HCT116 (cell line): ENCODE results near the gene MIGA1. TPM values are rescaled to one million over a fixed set of nuclear protein-coding genes. Genes with fewer than 3 reads are reported as not detected.

Experiments
- ATAC-seq: fragments of 200-7000 bp; cut with Tn5 transposase; 2 replicates; pipeline ENCODE4 v1.9.1; 2020; ENCODE audit warnings: mild to moderate bottlenecking, moderate library complexity
- BruUV-seq: library from RNA; stranded (reverse); fragments of 400-500 nt; replicated peaks from 2 replicates; lab custom pipeline; 2021; lab: Mats Ljungman, UMichigan
- CTCF ChIA-PET: fragments of 300-600 bp; sonication (Branson Sonifier 250); formaldehyde crosslinking; loops from one replicate; lab custom pipeline; 2021; ENCODE audit warnings: antibody characterized with exemption; lab: Charles Lee
- POLR2A ChIA-PET: fragments of 300-600, 350-600 bp; sonication (Branson Sonifier 250); formaldehyde crosslinking; loops from one replicate; lab custom pipeline; 2021; ENCODE audit warnings: antibody characterized with exemption; lab: Charles Lee
- RAD21 ChIA-PET, 2 experiments: fragments of 300-600 bp; sonication (Branson Sonifier 250); formaldehyde crosslinking; loops; one replicate each; lab custom pipeline; 2023; ENCODE audit warnings: low total read pairs in 2 of 2; ENCODE audit not compliant: uncharacterized antibody in 2 of 2, unreplicated experiment in 2 of 2, low non-redundant PET in 1 of 2; lab: Charles Lee
- DNase-seq: peaks from one replicate; pipeline ENCODE4 v3.0.0-alpha.2; 2010; ENCODE audit warnings: low read depth, low spot score
- H2AFZ ChIP-seq: fragments of 200-600 bp; shearing (Covaris generic), sonication (generic); 2 replicates; pipeline ENCODE4 v1.6.1; 2017; ENCODE audit warnings: low read depth, mixed run types, mixed read lengths, antibody characterized with exemption, low read length; ENCODE audit not compliant: poor library complexity, severe bottlenecking
- H3K27ac ChIP-seq: 2 replicates; pipeline ENCODE4 v1.5.1; 2012; ENCODE audit warnings: low read depth, low read length
- H3K27me3 ChIP-seq: fragments of 200-600 bp; sonication (generic); 2 replicates; pipeline ENCODE4 v1.6.1; 2016; ENCODE audit warnings: mixed run types, low read length, mixed read lengths; ENCODE audit not compliant: insufficient read depth
- H3K36me3 ChIP-seq, 2 experiments: fragments of 200-500 bp in 1 of 2; fragments of 200-600 bp in 1 of 2; sonication (Bioruptor generic) in 1 of 2; sonication (generic) in 1 of 2; 2 replicates each; pipeline versions ENCODE4 v1.5.1 to v1.6.1; 2014 to 2016; ENCODE audit warnings: low read length in 2 of 2, inconsistent platforms in 1 of 2, mixed read lengths in 1 of 2, mixed run types in 1 of 2; ENCODE audit not compliant: insufficient read depth in 2 of 2, control insufficient read depth in 1 of 2
- H3K4me1 ChIP-seq, 2 experiments: fragments of 200-600 bp in 1 of 2; sonication (generic) in 1 of 2; 2 replicates each; pipeline versions ENCODE4 v1.5.1 to v1.6.1; 2012 to 2017; ENCODE audit warnings: low read length in 2 of 2, inconsistent platforms in 1 of 2, mild to moderate bottlenecking in 1 of 2, mixed read lengths in 1 of 2, mixed run types in 1 of 2, moderate library complexity in 1 of 2; ENCODE audit not compliant: insufficient read depth in 2 of 2, control insufficient read depth in 1 of 2
- H3K4me2 ChIP-seq: fragments of 200-600 bp; sonication (generic); 2 replicates; pipeline ENCODE4 v1.6.1; 2017; ENCODE audit warnings: mixed run types, low read length, mixed read lengths
- H3K4me3 ChIP-seq, 2 experiments: fragments of 200-600 bp in 1 of 2; sonication (generic) in 1 of 2; replicated peaks in 1 of 2; 2 replicates each; pipeline ENCODE4 v1.5.1; 2011 to 2016; ENCODE audit warnings: low read length in 2 of 2, control low read depth in 1 of 2, low read depth in 1 of 2, mild to moderate bottlenecking in 1 of 2, mixed read lengths in 1 of 2, mixed run types in 1 of 2
- H3K79me2 ChIP-seq: fragments of 200-600 bp; sonication (generic); 2 replicates; pipeline ENCODE4 v1.6.1; 2017; ENCODE audit warnings: mild to moderate bottlenecking, mixed run types, low read length, moderate library complexity, mixed read lengths; ENCODE audit not compliant: insufficient read depth
- H3K9ac ChIP-seq: fragments of 200-600 bp; sonication (generic); 2 replicates; pipeline ENCODE4 v1.6.1; 2016; ENCODE audit warnings: low read length, mixed read lengths
- H3K9me2 ChIP-seq: fragments of 200-600 bp; sonication (generic), shearing (Covaris generic); 2 replicates; pipeline ENCODE4 v1.6.1; 2017; ENCODE audit warnings: mixed run types, mild to moderate bottlenecking, moderate library complexity; ENCODE audit not compliant: insufficient read depth
- H3K9me3 ChIP-seq, 2 experiments: fragments of 200-500 bp in 1 of 2; fragments of 200-600 bp in 1 of 2; sonication (Bioruptor generic) in 1 of 2; sonication (generic) in 1 of 2; 2 replicates each; pipeline ENCODE4 v1.6.1; 2014 to 2017; ENCODE audit warnings: low read length in 2 of 2, mixed read lengths in 2 of 2, inconsistent platforms in 1 of 2, low read depth in 1 of 2, mild to moderate bottlenecking in 1 of 2, mixed run types in 1 of 2, moderate library complexity in 1 of 2; ENCODE audit not compliant: control insufficient read depth in 1 of 2, insufficient read depth in 1 of 2
- H4K20me1 ChIP-seq: fragments of 200-600 bp; sonication (generic), shearing (Covaris generic); 2 replicates; pipeline ENCODE4 v1.6.1; 2017; ENCODE audit warnings: mixed run types, mild to moderate bottlenecking, moderate library complexity; ENCODE audit not compliant: insufficient read depth
- CBX3 ChIP-seq: IDR thresholded peaks from 2 replicates; pipeline ENCODE4 v1.6.1; 2012; ENCODE audit warnings: low read depth
- CEBPB ChIP-seq: IDR thresholded peaks from 2 replicates; pipeline ENCODE4 v1.6.1; 2012; ENCODE audit warnings: low read depth
- EGR1 ChIP-seq: IDR thresholded peaks from 2 replicates; pipeline ENCODE4 v1.6.1; 2012; ENCODE audit warnings: low read depth
- ELF1 ChIP-seq: IDR thresholded peaks from 2 replicates; pipeline ENCODE4 v1.6.1; 2012; ENCODE audit warnings: low read depth, borderline replicate concordance
- EZH2phosphoT487 ChIP-seq: fragments of 200-600 bp; IDR thresholded peaks from 2 replicates; pipeline ENCODE4 v1.6.1; 2018; ENCODE audit warnings: antibody characterized with exemption, borderline replicate concordance
- FOSL1 ChIP-seq: IDR thresholded peaks from 2 replicates; pipeline ENCODE4 v1.6.1; 2012; ENCODE audit warnings: low read depth
- JUND ChIP-seq: IDR thresholded peaks from 2 replicates; pipeline ENCODE4 v1.6.1; 2012
- POLR2A ChIP-seq: IDR thresholded peaks from 2 replicates; pipeline ENCODE4 v1.7.0; 2011; ENCODE audit warnings: borderline replicate concordance; ENCODE audit not compliant: insufficient read depth, insufficient read length; ENCODE audit errors: extremely low read depth
- POLR2AphosphoS5 ChIP-seq: IDR thresholded peaks from 2 replicates; pipeline ENCODE4 v1.6.1; 2011; ENCODE audit warnings: mild to moderate bottlenecking, low read depth, low read length, moderate library complexity
- RAD21 ChIP-seq: IDR thresholded peaks from 2 replicates; pipeline ENCODE4 v1.6.1; 2012; ENCODE audit warnings: low read depth, mild to moderate bottlenecking
- SIN3A ChIP-seq: IDR thresholded peaks from 2 replicates; pipeline ENCODE4 v1.6.1; 2012; ENCODE audit warnings: low read depth
- SP1 ChIP-seq: IDR thresholded peaks from 2 replicates; pipeline ENCODE4 v1.6.1; 2012; ENCODE audit warnings: low read depth
- SRF ChIP-seq: IDR thresholded peaks from 2 replicates; pipeline ENCODE4 v1.6.1; 2012; ENCODE audit warnings: low read depth
- TCF7L2 ChIP-seq: IDR thresholded peaks from 2 replicates; pipeline ENCODE4 v1.7.0; 2011; ENCODE audit warnings: borderline replicate concordance, inconsistent platforms; ENCODE audit not compliant: insufficient read depth, insufficient read length; ENCODE audit errors: extremely low read depth
- YY1 ChIP-seq: IDR thresholded peaks from 2 replicates; pipeline ENCODE4 v1.6.1; 2011; ENCODE audit warnings: low read length, low read depth, moderate library complexity, mild to moderate bottlenecking; ENCODE audit not compliant: insufficient replicate concordance; ENCODE audit errors: extremely low read depth
- ZNF274 ChIP-seq: fragments of 200-500 bp; sonication (Bioruptor generic); IDR thresholded peaks from 2 replicates; pipeline ENCODE4 v1.6.1; 2014; ENCODE audit warnings: mild to moderate bottlenecking, low read depth, low read length, inconsistent platforms
- intact Hi-C: fragments of 100-400 bp; cut with micrococcal nuclease; formaldehyde crosslinking; loops from 2 replicates; pipeline ENCODE4 v1.10.0; 2022
- total RNA-seq: library from RNA; stranded (reverse); gene quantifications from one replicate; pipeline ENCODE4 v1.2.1, GENCODE V29; 2021; ENCODE audit not compliant: unreplicated experiment
- TF ChIP-seq, protein P1 (sequence below), 3 experiments: fragments of 200-600 bp in 1 of 3; sonication (generic) in 1 of 3; IDR thresholded peaks in 2 of 3; conservative IDR thresholded peaks in 1 of 3; 2 replicates each; pipeline ENCODE4 v1.5.1; 2012 to 2017; ENCODE audit warnings: low read depth in 2 of 3, low read length in 2 of 3, antibody characterized with exemption in 1 of 3, borderline replicate concordance in 1 of 3, control low read depth in 1 of 3, mild to moderate bottlenecking in 1 of 3, mixed read lengths in 1 of 3, mixed run types in 1 of 3, moderate library complexity in 1 of 3; ENCODE audit not compliant: insufficient read depth in 1 of 3
- TF ChIP-seq, protein P2 (sequence below): IDR thresholded peaks from 2 replicates; pipeline ENCODE4 v1.6.1; 2012; ENCODE audit warnings: low read depth
- TF ChIP-seq, protein P3 (sequence below): IDR thresholded peaks from 2 replicates; pipeline ENCODE4 v1.6.1; 2012
- TF ChIP-seq, protein P4 (sequence below): IDR thresholded peaks from 2 replicates; pipeline ENCODE4 v1.6.1; 2012
- TF ChIP-seq, protein P5 (sequence below): IDR thresholded peaks from 2 replicates; pipeline ENCODE4 v1.6.1; 2011; ENCODE audit warnings: mild to moderate bottlenecking, low read length, moderate library complexity; ENCODE audit not compliant: insufficient replicate concordance; ENCODE audit errors: extremely low read depth

Gene MIGA1
- total RNA-seq, 1 experiment from 2014 or later = 9.6 TPM

DNA sequence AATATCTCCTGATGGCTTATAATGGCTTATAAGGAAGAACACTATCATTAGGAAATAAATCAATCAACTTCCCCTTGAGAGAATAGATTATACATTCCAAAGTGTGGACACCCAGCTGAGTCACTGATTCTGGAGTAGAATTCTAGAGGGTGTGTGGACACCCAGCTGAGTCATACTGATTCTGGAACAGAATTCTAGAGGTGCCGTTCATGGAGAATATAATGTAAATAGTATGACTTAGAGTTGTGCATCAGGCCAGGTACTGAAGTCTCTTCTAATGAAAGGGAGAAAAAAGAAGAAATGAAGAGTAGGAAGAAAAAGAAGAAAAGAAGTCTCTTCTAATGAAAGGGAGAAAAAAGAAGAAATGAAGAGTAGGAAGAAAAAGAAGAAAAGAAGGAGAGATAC lies 17.4 kb upstream of the MIGA1 start:
- intact Hi-C loops = no loop called here
- no peak overlapping the region for H3K27ac ChIP-seq
- H3K9ac ChIP-seq = no peak overlapping the region
- peaks cover 25% of the 10 kb centered on the region for H3K79me2 ChIP-seq
- no peaks in the 10 kb centered on the region for H4K20me1 ChIP-seq
- ChIA-PET RAD21 (interaction anchor here in 1 of 2 experiments (0.7 kb wide), 1 partner anchor 36 kb away, joined by 5 read pairs; no protein-coding TSS in a partner anchor), POLR2A (interaction anchor here (0.6 kb wide), 1 partner anchor 242 kb away, joined by 3 read pairs; the partner anchor contains the start of gene DNAJB4), CTCF (no interaction called here)
- no peaks in the 10 kb centered on the region for H3K27me3 ChIP-seq
- no peaks in the 10 kb centered on the region for H3K9me3 ChIP-seq
- H2AFZ ChIP-seq = peak overlapping the region; percentile 64
- peak overlapping the region; percentile 44 for H3K4me2 ChIP-seq
- H3K4me3 ChIP-seq = no peak overlapping the region
- no peaks in the 10 kb centered on the region for H3K36me3 ChIP-seq
- BruUV-seq = no TSS peak
- peak; percentile 22; the same call in 1 of the 2 replicates for ATAC-seq
- H3K4me1 ChIP-seq = peaks cover 6 to 23% of the 10 kb centered on the region in 2 experiments
- peak; percentile 65 for DNase-seq
- H3K9me2 ChIP-seq = no peaks in the 10 kb centered on the region
- TF ChIP-seq, protein P1, sequence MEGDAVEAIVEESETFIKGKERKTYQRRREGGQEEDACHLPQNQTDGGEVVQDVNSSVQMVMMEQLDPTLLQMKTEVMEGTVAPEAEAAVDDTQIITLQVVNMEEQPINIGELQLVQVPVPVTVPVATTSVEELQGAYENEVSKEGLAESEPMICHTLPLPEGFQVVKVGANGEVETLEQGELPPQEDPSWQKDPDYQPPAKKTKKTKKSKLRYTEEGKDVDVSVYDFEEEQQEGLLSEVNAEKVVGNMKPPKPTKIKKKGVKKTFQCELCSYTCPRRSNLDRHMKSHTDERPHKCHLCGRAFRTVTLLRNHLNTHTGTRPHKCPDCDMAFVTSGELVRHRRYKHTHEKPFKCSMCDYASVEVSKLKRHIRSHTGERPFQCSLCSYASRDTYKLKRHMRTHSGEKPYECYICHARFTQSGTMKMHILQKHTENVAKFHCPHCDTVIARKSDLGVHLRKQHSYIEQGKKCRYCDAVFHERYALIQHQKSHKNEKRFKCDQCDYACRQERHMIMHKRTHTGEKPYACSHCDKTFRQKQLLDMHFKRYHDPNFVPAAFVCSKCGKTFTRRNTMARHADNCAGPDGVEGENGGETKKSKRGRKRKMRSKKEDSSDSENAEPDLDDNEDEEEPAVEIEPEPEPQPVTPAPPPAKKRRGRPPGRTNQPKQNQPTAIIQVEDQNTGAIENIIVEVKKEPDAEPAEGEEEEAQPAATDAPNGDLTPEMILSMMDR (IDR thresholded peaks at IDR 0.05 in 2 of 3, conservative IDR thresholded peaks at IDR 0.05 in 1 of 3; ENCODE audit: borderline replicate concordance in 1 of 3, insufficient read depth in 1 of 3, low read depth in 2 of 3, low read length in 2 of 3) = no peak
- TF ChIP-seq, protein P2, sequence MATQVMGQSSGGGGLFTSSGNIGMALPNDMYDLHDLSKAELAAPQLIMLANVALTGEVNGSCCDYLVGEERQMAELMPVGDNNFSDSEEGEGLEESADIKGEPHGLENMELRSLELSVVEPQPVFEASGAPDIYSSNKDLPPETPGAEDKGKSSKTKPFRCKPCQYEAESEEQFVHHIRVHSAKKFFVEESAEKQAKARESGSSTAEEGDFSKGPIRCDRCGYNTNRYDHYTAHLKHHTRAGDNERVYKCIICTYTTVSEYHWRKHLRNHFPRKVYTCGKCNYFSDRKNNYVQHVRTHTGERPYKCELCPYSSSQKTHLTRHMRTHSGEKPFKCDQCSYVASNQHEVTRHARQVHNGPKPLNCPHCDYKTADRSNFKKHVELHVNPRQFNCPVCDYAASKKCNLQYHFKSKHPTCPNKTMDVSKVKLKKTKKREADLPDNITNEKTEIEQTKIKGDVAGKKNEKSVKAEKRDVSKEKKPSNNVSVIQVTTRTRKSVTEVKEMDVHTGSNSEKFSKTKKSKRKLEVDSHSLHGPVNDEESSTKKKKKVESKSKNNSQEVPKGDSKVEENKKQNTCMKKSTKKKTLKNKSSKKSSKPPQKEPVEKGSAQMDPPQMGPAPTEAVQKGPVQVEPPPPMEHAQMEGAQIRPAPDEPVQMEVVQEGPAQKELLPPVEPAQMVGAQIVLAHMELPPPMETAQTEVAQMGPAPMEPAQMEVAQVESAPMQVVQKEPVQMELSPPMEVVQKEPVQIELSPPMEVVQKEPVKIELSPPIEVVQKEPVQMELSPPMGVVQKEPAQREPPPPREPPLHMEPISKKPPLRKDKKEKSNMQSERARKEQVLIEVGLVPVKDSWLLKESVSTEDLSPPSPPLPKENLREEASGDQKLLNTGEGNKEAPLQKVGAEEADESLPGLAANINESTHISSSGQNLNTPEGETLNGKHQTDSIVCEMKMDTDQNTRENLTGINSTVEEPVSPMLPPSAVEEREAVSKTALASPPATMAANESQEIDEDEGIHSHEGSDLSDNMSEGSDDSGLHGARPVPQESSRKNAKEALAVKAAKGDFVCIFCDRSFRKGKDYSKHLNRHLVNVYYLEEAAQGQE = no peak
- TF ChIP-seq EZH2phosphoT487 (no peak), FOSL1 (peak; percentile 95), POLR2AphosphoS5 (0 out of 2 replicates have a peak, but pooled peaks have one; percentile 25), CBX3 (peak; percentile 75), SP1 (peak; percentile 63), YY1 (no peak), JUND (peak; percentile 91), ZNF274 (no peak), EGR1 (no peak), SIN3A (no peak; the same call in 1 of the 2 replicates), RAD21 (no peak), ELF1 (no peak), SRF (peak; percentile 72), CEBPB (peak; percentile 74), TCF7L2 (no peak), POLR2A (no peak)
- TF ChIP-seq, protein P3, sequence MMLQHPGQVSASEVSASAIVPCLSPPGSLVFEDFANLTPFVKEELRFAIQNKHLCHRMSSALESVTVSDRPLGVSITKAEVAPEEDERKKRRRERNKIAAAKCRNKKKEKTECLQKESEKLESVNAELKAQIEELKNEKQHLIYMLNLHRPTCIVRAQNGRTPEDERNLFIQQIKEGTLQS = peak; percentile 56
- TF ChIP-seq, protein P4, sequence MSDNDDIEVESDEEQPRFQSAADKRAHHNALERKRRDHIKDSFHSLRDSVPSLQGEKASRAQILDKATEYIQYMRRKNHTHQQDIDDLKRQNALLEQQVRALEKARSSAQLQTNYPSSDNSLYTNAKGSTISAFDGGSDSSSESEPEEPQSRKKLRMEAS = peak; percentile 57; the same call in 1 of the 2 replicates
- TF ChIP-seq, protein P5, sequence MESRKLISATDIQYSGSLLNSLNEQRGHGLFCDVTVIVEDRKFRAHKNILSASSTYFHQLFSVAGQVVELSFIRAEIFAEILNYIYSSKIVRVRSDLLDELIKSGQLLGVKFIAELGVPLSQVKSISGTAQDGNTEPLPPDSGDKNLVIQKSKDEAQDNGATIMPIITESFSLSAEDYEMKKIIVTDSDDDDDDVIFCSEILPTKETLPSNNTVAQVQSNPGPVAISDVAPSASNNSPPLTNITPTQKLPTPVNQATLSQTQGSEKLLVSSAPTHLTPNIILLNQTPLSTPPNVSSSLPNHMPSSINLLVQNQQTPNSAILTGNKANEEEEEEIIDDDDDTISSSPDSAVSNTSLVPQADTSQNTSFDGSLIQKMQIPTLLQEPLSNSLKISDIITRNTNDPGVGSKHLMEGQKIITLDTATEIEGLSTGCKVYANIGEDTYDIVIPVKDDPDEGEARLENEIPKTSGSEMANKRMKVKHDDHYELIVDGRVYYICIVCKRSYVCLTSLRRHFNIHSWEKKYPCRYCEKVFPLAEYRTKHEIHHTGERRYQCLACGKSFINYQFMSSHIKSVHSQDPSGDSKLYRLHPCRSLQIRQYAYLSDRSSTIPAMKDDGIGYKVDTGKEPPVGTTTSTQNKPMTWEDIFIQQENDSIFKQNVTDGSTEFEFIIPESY = no peak
